ENCODE results near the gene TENM3.

The TENM3 gene

GRCh38 chr4:182293691-182294255, 50.6 kb downstream of the TENM3 start:
- H3K36me3 ChIP-seq (ENCODE audit: insufficient read depth, low read length), result no peaks in the 10 kb centered on the region
- no peak overlapping the region for H3K27ac ChIP-seq
- no peak for DNase-seq (ENCODE audit: low read depth, low spot score)
- H3K9me3 ChIP-seq (ENCODE audit: low read depth, low read length), result no peaks in the 10 kb centered on the region
- TF ChIP-seq POLR2AphosphoS5 (IDR thresholded peaks at IDR 0.05; ENCODE audit: borderline replicate concordance, low read depth, low read length), result no peak
- TF ChIP-seq EZH2 (IDR thresholded peaks at IDR 0.05), result no peak
- no peak for TF ChIP-seq FOXP2 (optimal IDR thresholded peaks at IDR 0.05; ENCODE audit: control extremely low read depth, extremely low read length, insufficient read depth)
- H3K9ac ChIP-seq (ENCODE audit: insufficient read length), result no peak overlapping the region
- no peak overlapping the region for H3K4me3 ChIP-seq

GRCh38 chr4:182294451-182294850, 51.2 kb downstream of the TENM3 start:
- H3K9me3 ChIP-seq (ENCODE audit: low read depth, low read length), result no peaks in the 10 kb centered on the region
- DNase-seq (ENCODE audit: low read depth, low spot score), result no peak
- TF ChIP-seq POLR2AphosphoS5 (IDR thresholded peaks at IDR 0.05; ENCODE audit: borderline replicate concordance, low read depth, low read length), result no peak
- TF ChIP-seq FOXP2 (optimal IDR thresholded peaks at IDR 0.05; ENCODE audit: control extremely low read depth, extremely low read length, insufficient read depth), result no peak
- no peak for TF ChIP-seq EZH2 (IDR thresholded peaks at IDR 0.05)
- no peak overlapping the region for H3K4me3 ChIP-seq
- no peaks in the 10 kb centered on the region for H3K36me3 ChIP-seq (ENCODE audit: insufficient read depth, low read length)
- H3K27ac ChIP-seq, result no peak overlapping the region
- no peak overlapping the region for H3K9ac ChIP-seq (ENCODE audit: insufficient read length)

- DNase-seq (ENCODE audit: low read depth, low spot score), result no peak
- H3K27ac ChIP-seq, result no peak overlapping the region
- TF ChIP-seq FOXP2 (optimal IDR thresholded peaks at IDR 0.05; ENCODE audit: control extremely low read depth, extremely low read length, insufficient read depth) (no peak), EZH2 (IDR thresholded peaks at IDR 0.05) (no peak), POLR2AphosphoS5 (IDR thresholded peaks at IDR 0.05; ENCODE audit: borderline replicate concordance, low read depth, low read length) (no peak)
These were observed 54.5 kb downstream of the TENM3 start for GRCh38 chr4:182297659-182298058.

GRCh38 chr4:182301736-182302135, 58.5 kb downstream of the TENM3 start:
- Histone ChIP-seq H3K36me3 (ENCODE audit: insufficient read depth, low read length) (no peaks in the 10 kb centered on the region), H3K9ac (ENCODE audit: insufficient read length) (no peak overlapping the region), H3K27ac (no peak overlapping the region), H3K4me3 (no peak overlapping the region), H3K9me3 (ENCODE audit: low read depth, low read length) (no peaks in the 10 kb centered on the region)
- no peak for DNase-seq (ENCODE audit: low read depth, low spot score)
- TF ChIP-seq FOXP2 (optimal IDR thresholded peaks at IDR 0.05; ENCODE audit: control extremely low read depth, extremely low read length, insufficient read depth) (no peak), POLR2AphosphoS5 (IDR thresholded peaks at IDR 0.05; ENCODE audit: borderline replicate concordance, low read depth, low read length) (no peak), EZH2 (IDR thresholded peaks at IDR 0.05) (no peak)

More at GRCh38 chr4:182297659-182298058, 54.5 kb downstream of the TENM3 start:
- Histone ChIP-seq H3K9me3 (ENCODE audit: low read depth, low read length) (no peaks in the 10 kb centered on the region), H3K36me3 (ENCODE audit: insufficient read depth, low read length) (no peaks in the 10 kb centered on the region), H3K4me3 (no peak overlapping the region), H3K9ac (ENCODE audit: insufficient read length) (no peak overlapping the region)

GRCh38 chr4:182303847-182304246, 60.6 kb downstream of the TENM3 start:
- TF ChIP-seq FOXP2 (optimal IDR thresholded peaks at IDR 0.05; ENCODE audit: control extremely low read depth, extremely low read length, insufficient read depth) (no peak), EZH2 (IDR thresholded peaks at IDR 0.05) (no peak), POLR2AphosphoS5 (IDR thresholded peaks at IDR 0.05; ENCODE audit: borderline replicate concordance, low read depth, low read length) (no peak)
- no peak for DNase-seq (ENCODE audit: low read depth, low spot score)
- H3K4me3 ChIP-seq, result no peak overlapping the region

GRCh38 chr4:182306792-182307507, 63.7 kb downstream of the TENM3 start:
- Histone ChIP-seq H3K36me3 (ENCODE audit: insufficient read depth, low read length) (no peaks in the 10 kb centered on the region), H3K9ac (ENCODE audit: insufficient read length) (no peak overlapping the region), H3K9me3 (ENCODE audit: low read depth, low read length) (no peaks in the 10 kb centered on the region), H3K27ac (no peak overlapping the region), H3K4me3 (no peak overlapping the region)
- DNase-seq (ENCODE audit: low read depth, low spot score), result no peak
- TF ChIP-seq POLR2AphosphoS5 (IDR thresholded peaks at IDR 0.05; ENCODE audit: borderline replicate concordance, low read depth, low read length) (no peak), FOXP2 (optimal IDR thresholded peaks at IDR 0.05; ENCODE audit: control extremely low read depth, extremely low read length, insufficient read depth) (no peak), EZH2 (IDR thresholded peaks at IDR 0.05) (no peak)

More at GRCh38 chr4:182303847-182304246, 60.6 kb downstream of the TENM3 start:
- no peaks in the 10 kb centered on the region for H3K9me3 ChIP-seq (ENCODE audit: low read depth, low read length)
- no peak overlapping the region for H3K9ac ChIP-seq (ENCODE audit: insufficient read length)
- no peak overlapping the region for H3K27ac ChIP-seq
- H3K36me3 ChIP-seq (ENCODE audit: insufficient read depth, low read length), result no peaks in the 10 kb centered on the region

- no peak overlapping the region for H3K9ac ChIP-seq (ENCODE audit: insufficient read length)
- H3K27ac ChIP-seq, result no peak overlapping the region
- no peaks in the 10 kb centered on the region for H3K36me3 ChIP-seq (ENCODE audit: insufficient read depth, low read length)
- DNase-seq (ENCODE audit: low read depth, low spot score), result no peak
- H3K9me3 ChIP-seq (ENCODE audit: low read depth, low read length), result no peaks in the 10 kb centered on the region
- H3K4me3 ChIP-seq, result no peak overlapping the region
- TF ChIP-seq EZH2 (IDR thresholded peaks at IDR 0.05) (no peak), POLR2AphosphoS5 (IDR thresholded peaks at IDR 0.05; ENCODE audit: borderline replicate concordance, low read depth, low read length) (no peak), FOXP2 (optimal IDR thresholded peaks at IDR 0.05; ENCODE audit: control extremely low read depth, extremely low read length, insufficient read depth) (no peak)
These were observed 64.5 kb downstream of the TENM3 start for GRCh38 chr4:182307746-182308145.

- TF ChIP-seq FOXP2 (optimal IDR thresholded peaks at IDR 0.05; ENCODE audit: control extremely low read depth, extremely low read length, insufficient read depth) (no peak), EZH2 (IDR thresholded peaks at IDR 0.05) (no peak), POLR2AphosphoS5 (IDR thresholded peaks at IDR 0.05; ENCODE audit: borderline replicate concordance, low read depth, low read length) (no peak)
- Histone ChIP-seq H3K9ac (ENCODE audit: insufficient read length) (no peak overlapping the region), H3K36me3 (ENCODE audit: insufficient read depth, low read length) (no peaks in the 10 kb centered on the region), H3K4me3 (no peak overlapping the region), H3K9me3 (ENCODE audit: low read depth, low read length) (no peaks in the 10 kb centered on the region), H3K27ac (no peak overlapping the region)
- DNase-seq (ENCODE audit: low read depth, low spot score), result no peak
These were observed 66.7 kb downstream of the TENM3 start for GRCh38 chr4:182309877-182310276.
